ENCODE data around the gene CNOT3.
A peak's percentile ranks its signal among the peaks of the same experiment; 100 is the strongest.
"Not testable (repeated sequence)": the region's sequence is repeated elsewhere in the genome, so short reads cannot be mapped to it uniquely, and the experiment has no call there.

Gene CNOT3

DNA sequence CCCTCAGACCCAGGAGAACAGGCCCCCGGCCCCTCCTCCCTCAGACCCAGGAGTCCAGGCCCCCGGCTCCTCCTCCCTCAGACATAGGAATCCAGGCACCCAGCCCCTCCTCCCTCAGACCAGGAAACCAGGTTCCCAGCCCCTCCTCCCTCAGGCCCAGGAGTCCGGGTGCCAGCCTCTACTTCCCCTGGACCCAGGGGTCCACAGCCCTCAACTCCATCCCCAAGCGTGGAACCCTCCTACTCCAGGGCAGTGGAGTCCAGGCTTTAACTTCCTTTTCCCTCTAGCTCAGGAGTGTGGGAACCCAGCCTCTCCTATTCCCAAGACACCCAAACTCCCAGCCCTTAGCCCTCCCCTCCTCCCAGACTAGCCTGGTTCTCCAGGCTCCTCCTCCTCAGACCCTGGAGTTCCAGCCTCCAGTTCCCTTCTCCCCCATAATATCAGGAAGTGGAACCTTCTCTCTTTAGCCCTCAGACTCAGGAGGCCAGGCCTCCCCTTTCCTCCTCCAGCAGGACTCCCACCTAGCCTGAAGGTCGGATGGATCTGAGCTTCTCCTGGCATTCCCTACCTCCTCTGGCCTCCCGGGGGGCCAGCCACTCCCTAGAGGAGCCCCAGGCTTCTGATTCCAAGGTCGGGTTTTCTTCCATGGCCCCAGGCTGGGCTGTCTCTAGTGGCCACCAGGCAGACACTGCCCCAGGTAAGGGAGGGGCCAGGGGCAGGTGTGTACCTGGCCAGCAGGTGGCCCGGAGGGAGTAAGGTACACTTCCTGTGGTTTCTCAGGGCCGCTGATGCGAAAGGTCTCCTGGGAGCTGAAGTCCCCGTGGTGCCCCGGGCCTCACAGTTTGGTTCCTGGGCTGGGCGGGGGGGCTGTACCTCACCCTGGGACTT is 35.2 kb downstream of the CNOT3 start, which contains the start of gene TMC4:
TSS of gene TMC4 (minus strand) at position 690 of the 888 bp plus-strand sequence. CDS start at position 647, 43 bp downstream.
- DNase-seq = no peak

DNA sequence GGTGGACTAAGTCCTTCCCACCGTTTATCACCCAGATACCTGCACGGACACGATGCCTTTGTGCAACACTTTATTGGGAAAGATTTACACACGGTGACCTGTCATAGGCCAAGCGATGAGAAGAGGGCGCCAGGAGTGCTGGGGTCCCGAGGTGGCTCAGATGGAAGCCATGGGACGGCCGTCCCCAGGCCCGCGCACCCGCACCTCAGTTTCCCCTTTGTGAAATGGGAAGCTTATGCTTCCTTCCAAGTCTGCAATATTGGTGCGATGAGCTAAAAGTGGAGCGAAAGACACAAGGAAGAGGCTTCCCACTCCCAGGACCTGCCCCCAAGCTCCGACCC is 35.8 kb downstream of the CNOT3 start:
- DNase-seq = no peak

DNA sequence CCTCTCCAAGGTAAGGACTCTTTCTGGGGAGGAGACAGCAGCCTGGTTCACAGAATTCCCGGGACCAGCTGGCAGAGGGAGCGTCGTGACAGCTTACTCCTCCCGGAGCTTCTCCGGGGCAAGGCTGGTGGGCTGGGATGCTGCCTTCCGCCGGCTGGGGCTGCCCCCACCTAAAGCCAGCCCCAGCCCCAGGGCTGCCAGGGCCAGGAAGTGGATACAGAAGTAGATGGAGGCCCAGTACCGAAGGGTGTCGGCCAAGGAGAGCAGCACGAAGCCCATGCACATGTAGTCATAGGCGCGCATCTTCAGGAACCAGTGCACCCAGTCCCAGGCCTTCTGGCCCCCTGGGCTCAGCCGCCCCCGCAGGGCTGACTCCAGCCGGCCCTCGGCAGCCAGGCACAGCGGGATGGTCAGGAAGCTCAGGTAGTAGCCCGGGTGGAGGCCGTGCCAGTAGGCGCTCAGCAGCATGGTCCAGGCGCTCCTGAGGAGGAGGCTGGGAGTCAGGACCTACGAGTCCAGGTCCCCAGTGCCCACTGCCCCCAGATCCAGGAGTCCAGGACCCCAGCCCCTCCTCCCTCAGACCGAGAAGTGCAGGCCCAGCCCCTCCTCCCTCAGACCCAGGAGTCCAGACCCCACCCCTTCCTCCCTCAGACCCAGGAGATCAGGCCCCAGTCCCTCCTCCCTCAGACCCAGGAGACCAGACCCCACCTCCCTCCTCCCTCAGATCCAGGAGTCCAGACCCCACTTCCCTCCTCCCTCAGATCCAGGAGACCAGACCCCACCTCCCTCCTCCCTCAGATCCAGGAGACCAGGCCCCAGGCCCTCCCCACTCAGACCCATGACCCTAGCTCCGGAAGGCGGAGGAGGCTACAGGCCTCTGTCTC is 36.6 kb downstream of the CNOT3 start:
- DNase-seq = no peak

DNA sequence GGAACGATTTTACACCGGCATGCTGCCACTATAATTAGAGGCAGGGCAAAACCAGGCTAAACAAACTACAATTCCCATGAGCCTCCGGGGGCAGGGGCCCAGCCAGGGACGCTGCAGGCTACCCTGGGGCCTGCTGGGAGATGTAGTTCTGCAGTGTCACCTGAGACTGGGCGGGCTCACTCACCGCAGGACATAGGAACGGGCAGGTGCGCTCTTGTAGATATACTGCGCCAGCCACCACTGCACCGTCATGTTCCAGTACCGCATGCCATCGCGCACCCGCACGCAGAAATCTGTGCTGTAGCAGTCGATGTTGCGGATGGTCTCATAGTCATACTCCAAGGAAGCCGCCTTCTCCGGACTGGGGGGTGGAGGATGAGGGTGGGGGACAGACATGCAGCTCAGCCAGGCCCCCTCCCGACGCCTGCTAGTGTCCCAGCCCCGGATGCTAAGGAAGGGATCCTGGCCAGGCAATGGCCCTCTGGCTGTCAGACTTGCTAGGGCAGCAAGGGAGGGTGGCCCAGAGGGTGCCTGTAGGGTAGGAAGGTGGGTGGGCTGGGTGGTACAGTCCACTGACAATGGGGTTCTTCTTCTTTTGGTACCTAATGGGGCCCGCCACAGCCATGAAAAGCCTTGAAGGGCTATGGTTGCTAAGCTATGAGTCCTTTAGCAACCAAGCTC is 41.2 kb downstream of the CNOT3 start:
- DNase-seq = no peak

DNA sequence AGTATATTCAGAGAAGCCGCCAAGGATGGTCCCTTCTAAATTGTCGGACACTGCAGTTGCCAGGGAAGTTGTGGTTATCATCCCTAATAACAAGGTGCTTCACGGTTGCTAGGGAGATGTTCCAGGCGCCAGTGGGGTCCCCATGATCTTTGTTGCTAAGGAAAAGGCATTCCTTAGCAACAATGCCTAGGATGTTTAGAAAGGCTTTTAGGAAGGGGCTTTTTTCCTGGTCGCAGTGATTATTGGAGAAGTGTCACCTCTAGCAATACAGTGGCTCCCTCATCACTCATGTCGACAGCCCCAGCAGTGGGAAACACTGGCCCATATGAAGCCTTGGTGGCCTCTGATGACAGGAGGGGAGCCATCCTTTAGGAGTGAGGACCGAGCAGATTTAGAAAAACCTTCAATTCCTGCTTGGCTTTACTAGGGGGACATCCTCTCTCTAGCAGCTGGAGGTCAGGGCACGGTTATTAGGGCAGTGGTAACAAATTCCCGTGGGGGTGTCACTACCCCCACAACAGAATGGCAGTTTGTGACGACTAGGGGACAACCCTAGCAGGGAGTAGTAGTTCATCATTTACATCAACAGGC is 41.8 kb downstream of the CNOT3 start:
- DNase-seq = no peak

DNA sequence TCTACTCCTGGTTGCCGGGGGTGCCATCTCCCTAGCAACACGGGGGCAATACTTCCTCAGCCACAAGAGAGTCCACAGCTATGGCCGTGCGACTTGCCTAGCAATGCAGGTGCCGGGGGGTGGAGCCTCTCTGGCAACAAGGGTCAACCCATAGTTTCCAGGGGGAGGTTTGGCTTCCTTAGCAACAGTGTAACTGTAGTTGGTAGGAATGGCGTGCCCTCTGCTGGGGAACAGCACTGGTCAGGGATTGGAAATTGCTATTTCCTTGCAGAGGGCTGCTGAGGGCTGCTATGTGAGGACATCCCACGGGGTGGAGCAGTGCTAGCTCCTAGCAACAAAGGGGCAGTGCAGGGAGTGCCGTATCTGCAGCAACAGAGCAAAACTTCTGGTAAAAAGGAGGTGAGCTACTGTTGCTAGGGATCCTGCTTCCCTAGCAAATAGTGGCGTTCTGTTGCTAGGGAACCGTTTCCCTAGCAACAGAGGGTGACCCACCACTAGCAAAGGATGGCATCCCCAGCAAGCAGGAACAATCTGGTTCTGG is 42.4 kb downstream of the CNOT3 start:
- no peak for DNase-seq

DNA sequence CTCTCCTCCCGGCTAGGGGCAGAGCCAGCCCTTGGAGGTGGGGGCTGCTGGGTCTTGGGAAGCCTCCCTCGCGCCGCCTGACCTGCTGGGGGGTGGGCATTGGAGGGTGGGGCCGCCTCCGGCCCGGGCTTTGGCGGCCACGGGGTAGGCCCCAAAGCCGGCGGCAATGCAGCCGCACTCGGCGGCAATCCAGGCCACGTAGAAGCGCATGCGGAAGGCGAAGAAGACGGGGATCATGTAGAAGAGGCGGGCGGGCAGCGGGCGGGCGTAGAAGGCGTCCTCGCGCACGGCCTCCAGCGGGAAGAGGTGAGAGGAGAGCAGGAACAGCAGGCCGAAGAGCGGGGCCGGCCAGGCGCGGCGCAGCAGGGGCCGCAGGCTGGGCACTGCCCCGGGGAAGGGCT is 43.1 kb downstream of the CNOT3 start:
- no peak for DNase-seq

DNA sequence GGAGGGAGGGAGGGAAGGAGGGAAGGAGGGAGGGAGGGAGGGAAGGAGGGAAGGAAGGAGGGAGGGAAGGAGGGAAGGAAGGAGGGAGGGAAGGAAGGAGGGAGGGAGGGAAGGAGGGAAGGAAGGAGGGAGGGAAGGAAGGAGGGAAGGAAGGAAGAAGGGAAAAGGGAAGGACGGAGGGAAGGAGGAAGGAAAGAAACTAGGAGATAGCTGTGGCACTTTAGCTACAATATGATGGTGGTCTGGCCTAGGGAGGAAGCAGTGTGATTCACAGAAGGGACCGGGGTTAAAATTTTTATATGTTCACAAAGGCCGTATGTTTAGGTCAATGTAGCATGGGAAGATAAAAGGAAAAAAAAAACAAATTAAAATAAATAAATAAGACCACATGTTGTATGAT is 44.3 kb downstream of the CNOT3 start:
- DNase-seq = not testable (repeated sequence)

DNA sequence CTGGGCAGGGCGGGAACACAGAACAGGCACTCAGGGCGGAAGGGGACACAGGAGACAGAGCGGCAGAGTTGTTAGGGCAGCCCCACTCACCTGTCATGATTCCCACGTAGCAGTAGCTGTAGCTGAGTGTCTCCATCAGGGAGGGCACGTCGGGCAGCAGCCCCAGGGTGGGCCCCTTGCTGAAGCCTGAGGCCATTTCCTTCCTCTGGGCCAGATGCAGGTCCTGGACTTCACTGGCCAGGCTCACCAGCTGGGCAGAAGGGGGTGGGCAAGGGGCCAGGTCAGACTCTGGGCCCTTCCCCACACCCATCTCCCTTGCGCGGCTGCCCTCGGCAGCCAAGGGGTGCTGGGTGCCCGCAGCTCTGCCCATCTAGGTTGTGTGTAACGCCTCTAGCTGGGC is 45.9 kb downstream of the CNOT3 start:
- DNase-seq = no peak

DNA sequence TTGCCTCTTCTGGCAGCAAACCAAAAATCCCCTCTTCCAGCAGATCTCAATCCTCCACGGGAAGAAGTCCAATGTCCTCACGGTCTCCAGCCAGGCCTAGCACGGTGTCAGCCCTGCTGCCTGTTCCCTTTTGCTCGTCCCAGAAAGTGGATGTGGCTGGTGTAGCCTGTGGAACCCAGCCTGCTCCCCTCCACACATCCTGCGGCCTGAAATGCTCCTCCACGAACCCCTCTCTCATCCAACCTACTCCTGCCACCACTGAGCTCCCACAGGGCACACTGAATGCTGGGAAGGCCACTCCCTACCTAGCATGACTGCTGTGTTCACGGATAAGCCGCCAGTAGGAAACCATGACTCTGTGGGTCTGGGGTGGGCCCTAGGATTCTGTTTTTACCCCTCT is 48.8 kb downstream of the CNOT3 start:
- no peak for DNase-seq

DNA sequence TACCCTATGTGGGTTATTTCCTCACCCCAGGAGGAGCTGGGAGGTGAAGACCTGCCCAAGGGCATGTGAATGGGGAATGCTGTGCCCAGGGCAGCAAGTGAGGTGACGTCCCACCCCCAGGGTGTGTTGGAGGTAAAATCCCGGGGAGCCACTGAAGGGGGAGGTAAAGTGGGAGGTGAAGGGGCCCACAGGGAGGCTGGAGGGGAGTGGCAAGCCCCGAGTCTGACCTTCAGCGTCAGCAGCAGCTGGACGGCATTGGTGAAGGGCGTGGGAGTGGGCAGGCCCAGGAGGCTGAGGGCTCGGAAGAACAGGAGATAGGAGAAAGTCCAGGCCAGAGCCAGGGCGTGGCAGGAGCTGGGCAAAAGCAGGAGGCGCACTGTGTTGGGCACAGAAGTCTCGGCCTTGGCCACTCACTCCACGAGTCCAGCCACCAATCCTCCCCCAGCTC is 49.4 kb downstream of the CNOT3 start:
- no peak for DNase-seq

DNA sequence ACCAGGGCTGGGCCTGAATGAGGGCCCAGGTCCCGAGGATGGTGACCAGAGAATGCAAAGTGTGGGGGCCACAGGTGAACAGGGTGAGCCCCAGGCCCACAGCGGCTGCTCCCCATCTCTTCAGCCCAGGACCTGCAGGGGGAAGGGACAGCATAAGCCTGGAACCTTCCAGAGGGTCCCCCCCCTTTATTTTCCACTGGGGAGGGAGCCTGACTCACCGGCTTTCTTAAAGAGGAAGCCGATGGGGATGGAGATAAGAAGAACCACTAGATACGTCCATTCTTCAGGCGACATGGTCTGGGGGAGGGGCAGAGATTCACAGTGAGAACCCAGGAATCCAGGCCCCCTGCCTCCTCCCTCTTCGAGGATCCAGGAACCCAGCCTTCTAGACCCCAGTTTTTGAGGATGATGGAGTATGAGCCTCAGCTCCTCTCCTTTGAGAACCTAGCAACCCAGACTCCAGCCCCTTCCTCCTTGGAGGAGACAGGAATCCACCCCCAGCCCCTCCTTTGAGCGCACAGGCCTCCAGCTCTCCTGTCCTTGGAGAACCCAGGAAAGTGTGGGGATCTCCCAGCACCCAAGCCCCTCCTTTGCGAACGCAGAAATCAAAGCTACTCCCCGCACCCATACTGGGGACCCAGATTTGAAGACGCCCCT is 50.8 kb downstream of the CNOT3 start:
- peak; percentile 53 for DNase-seq

DNA sequence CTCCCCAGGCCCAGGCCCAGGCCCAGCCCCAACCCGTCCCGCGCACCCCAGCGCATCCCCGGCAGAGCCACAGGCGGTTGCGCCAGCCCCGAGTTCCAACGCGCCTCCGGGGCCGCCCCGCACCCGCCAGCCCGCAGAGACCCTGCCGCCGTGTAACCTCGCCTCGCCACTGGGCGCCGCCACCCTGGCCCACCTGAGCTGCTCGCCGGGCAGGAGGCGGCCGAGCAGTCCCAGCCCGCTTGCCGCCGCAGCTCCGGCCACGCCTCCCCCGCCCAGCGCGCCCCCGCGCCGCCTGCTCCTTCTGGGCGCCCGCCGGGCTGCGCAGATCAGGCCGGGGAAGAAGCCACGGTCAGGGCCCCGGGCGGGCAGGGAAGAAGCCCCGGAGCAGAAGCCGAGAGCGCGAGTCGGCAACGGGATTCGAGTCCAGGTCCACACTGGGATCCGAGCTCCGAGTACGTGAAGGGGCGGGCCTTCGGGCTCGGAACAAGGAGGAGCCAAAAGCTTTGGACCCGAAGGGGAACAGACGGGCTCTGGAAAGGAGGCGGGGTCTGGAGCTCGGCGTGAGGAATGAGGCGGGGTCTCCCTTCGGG is 51.7 kb downstream of the CNOT3 start, which contains the start of gene MBOAT7:
TSS of gene MBOAT7 (minus strand) at position 436 of the 590 bp plus-strand sequence. CDS start 1,072 bp downstream, outside the sequence.
- no peak for DNase-seq

DNA sequence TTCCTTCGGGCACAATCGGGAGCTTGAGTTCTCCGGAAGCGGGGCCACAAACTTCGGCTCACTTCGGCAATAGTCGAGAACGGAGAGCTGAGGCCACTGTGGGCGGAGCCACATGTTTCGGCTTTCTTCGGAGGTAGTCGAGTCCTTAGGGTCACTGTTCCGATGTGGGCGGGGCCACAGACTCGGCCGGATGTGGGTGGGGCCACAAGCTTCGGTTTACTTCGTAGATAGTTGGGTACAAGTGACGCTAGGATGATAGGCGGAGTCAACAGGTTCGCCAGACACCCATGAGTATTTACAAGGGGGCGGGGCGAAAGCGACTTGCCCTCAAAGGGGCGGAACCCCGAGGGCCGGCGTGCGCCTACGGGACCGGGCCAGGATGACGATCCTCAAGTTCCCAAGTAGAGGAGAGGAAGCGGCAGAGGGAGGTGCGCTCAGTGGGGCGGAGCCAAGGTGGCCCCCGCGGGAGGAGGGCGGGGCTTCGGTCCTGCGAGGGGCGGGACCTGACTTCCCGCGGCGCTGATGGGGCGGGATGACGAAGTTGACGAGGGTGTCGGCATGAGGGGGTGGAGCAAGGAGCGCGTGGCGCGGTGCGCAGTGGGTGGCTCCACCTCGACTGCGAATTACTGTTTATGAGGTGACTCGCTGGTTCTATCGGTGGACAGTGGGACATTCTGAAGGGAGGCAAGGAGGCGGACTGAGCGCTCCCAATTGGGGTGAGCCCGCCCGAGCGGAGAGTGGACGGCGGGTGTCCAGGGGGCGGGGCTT is 52.4 kb downstream of the CNOT3 start:
- DNase-seq = peak; percentile 100

DNA sequence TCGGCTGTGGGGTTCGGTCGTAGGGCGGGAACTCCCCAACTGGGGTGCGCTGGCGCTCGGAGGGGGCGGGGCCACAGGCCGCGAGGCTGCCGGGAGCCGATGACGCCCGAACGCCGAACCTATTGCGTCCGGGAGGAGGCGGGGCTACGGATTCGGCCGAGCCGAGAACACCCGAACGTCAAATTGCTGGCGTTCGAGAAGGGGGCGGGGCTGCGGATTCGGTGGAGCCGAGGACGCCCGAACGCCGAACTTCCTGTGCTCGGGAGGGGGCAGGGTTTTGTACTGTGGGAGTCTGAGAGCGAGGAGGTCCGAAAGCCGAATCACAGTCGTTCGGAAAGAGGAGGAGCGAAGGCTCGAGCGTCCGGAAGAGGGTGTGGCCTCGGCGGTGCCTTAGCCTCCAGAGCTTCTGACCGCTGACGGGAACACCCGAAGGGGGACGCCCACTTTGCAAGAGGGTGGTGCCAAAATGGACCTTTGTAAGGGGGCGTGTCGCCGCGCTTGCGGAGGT is 53.0 kb downstream of the CNOT3 start:
- peak; percentile 99 for DNase-seq

DNA sequence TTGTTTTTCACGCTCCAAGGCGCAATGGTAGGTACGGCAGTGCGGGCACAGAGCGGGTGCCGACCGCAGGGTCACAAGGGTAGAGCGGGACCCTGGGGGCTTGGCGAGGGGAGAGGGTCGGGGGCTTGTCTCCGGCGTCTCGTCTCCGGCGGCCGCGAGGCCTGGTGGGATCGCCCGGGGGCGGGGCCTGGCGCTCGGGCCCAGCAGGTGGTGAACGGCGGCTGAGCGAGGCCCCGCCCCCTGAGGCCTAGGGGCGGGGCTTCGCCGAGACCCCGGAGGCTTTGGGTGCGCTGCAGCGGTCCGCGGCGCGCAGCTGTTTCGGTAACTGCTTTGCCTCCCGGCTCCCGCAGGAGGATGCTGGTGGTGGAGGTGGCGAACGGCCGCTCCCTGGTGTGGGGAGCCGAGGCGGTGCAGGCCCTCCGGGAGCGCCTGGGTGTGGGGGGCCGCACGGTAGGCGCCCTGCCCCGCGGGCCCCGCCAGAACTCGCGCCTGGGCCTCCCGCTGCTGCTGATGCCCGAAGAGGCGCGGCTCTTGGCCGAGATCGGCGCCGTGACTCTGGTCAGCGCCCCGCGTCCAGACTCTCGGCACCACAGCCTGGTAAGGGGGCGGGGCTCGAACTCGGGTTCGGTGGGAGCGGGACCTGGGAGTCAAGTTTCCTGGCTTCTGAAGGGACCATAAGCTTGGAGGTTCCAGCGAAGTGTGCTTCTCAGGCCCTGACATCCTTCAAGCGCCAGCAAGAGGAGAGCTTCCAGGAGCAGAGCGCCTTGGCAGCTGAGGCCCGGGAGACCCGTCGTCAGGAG is 53.6 kb downstream of the CNOT3 start, which contains the start of gene TSEN34:
TSS of gene TSEN34 (plus strand) at position 298 of the 800 bp plus-strand sequence. CDS start at position 355, 57 bp downstream.
- no peak for DNase-seq

DNA sequence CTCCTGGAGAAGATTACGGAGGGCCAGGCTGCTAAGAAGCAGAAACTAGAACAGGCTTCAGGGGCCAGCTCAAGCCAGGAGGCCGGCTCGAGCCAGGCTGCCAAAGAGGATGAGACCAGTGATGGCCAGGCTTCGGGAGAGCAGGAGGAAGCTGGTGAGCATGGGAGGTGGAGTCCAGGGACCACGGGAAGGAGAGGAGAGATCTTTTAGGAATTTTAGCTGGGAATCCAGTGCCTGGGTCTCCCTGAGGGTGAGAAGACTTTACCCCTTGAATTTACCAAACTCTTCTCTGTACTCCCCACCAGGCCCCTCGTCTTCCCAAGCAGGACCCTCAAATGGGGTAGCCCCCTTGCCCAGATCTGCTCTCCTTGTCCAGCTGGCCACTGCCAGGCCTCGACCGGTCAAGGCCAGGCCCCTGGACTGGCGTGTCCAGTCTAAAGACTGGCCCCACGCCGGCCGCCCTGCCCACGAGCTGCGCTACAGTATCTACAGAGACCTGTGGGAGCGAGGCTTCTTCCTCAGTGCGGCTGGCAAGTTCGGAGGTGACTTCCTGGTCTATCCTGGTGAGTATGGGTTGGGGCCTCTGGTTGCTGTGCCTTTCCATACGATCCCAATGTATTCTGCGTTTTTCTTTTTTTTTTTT is 54.4 kb downstream of the CNOT3 start:
- no peak for DNase-seq

DNA sequence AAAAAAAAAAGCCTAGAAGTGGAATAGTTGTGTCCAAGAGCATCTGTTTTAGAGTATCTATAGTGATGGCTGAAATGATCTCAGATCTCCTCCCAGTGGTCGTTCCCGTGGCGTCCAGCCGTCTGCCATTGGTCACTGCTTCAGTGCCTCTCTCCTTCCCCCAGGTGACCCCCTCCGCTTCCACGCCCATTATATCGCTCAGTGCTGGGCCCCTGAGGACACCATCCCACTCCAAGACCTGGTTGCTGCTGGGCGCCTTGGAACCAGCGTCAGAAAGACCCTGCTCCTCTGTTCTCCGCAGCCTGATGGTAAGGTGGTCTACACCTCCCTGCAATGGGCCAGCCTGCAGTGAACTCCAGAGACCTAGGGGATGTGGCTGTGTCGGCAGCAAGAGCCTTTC is 55.4 kb downstream of the CNOT3 start:
- no peak for DNase-seq

DNA sequence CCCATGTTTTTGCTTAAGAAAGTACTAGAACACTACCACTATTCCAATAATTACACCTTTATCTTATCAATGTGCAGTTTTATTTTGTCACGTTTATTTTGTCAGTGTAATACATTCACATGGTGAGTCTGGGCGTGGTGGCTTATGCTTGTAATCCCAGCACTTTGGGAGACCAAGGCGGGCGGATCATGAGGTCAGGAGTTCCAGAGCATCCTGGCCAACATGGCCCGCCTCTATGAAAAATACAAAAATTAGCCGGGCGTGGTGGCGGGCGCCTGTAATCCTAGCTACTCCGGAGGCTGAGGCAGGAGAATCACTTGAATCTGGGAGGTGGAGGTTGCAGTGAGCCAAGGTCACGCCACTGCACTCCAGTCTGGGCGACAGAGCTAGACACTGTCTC is 56.9 kb downstream of the CNOT3 start:
- not testable (repeated sequence) for DNase-seq
